ENCODE results near the gene C5orf46. TPM values are rescaled to one million over a fixed set of nuclear protein-coding genes. Genes with fewer than 3 reads are reported as not detected.

The C5orf46 gene
- not detected in 2 replicates for total RNA-seq

DNA sequence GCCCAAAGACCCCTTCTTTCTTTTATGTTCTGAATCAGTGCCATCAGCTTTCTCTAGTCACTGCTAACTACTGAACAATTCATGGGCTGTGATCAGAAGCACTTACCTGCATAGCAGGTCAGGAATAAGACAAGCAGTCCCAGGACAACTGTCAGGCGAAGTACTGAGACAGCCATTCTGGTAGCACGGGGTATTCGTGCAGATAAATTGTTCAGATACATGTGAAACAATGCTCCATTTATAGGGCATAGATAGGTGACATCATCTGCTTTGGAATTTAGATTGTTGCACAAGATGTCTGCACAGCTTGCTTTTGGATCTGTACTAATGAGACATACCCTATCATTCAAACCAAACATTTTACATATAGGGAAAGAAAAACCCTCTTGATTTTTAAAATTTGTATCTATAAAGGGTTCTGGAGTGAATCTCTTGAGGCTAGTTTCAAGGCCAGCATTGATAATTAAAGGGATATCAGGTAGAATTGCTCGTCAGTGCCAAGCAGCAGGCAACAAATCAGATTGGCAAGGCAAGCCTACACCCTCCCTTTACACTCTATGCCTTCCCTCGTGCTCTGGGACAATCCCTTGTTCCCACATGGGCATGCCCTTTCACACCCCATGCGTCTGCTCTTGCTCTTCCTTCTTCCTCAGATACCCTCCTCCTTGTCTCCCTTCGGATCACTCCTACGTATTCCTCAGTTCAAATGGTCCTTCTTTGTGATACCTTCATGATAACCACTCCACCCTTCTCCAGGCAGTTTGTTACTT is at the start of gene C5orf46:
Gene C5orf46, minus strand, starts transcription at position 213 of the 770 bp plus-strand sequence. Its CDS starts 37 bp downstream, at position 176.

DNA sequence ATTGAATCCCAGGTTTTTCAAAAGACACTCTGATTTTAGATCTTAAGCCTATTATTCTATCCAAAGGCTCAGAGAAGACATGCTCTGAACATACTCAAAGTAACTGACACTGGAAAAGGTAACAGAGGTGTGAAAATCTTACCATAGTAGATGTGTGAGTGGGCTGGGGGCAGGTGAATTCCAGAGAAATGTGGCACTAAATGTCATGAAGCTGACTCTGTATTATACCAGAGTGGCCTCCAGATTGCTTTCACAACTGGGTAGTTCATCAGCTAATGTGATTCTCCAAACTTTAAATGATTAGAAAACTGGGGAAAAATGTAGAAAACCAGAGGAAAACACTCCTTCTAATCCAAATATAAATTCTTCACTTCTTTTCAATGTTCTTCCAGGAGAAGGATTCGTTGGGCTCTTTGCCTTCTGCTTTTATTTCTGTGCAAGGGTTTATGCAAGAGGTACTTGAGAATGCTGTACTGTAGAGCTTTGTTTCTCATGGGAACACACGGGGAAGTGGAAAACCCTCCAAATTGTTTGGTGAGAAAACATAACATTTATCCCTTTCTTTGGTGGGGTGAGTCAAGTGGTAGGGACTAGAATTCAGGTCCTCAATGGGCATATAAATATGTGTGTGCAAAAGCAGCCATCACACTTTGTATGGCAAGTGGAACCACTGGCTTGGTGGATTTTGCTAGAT is 28.1 kb downstream of the C5orf46 start, which contains the start of gene SCGB3A2:
Gene SCGB3A2, plus strand, starts transcription at position 646 of the 694 bp plus-strand sequence. CDS start 93 bp downstream, outside the sequence.

Other genes with a start within 250 kb of the C5orf46 start
- gene JAKMIP2, start 123.8 kb downstream of the C5orf46 start, total RNA-seq, result 0.05 and 0.25 TPM in 2 replicates
- not detected in 2 replicates for gene SPINK1, start 74.9 kb downstream of the C5orf46 start, total RNA-seq
- gene SCGB3A2, start 27.8 kb downstream of the C5orf46 start, total RNA-seq, result not detected in 2 replicates
- gene SPINK5, start 157.4 kb upstream of the C5orf46 start, total RNA-seq, result not detected in 2 replicates

Measured in cardiac ventricle fibroblast (primary cell).